Lower leg skin (tissue), 3 donors: ENCODE data around the gene OR10H5.
"Not testable (repeated sequence)": the region's sequence is repeated elsewhere in the genome, so short reads cannot be mapped to it uniquely, and the experiment has no call there.

ENCODE experiments used
- POLR2A ChIP-seq, 2 donors: fragments of 450-650 bp; IDR thresholded peaks; one replicate each; pipeline ENCODE4 v1.6.1; 2016 to 2017; ENCODE audit warnings: antibody characterized with exemption in 2 of 2, mild to moderate bottlenecking in 1 of 2, moderate library complexity in 1 of 2
- TF ChIP-seq, protein P1 (sequence below), 3 donors: fragments of 450-650 bp; IDR thresholded peaks; one replicate each; pipeline ENCODE4 v1.5.1; 2016; ENCODE audit warnings: antibody characterized with exemption in 3 of 3, mild to moderate bottlenecking in 3 of 3, moderate library complexity in 2 of 3

DNA sequence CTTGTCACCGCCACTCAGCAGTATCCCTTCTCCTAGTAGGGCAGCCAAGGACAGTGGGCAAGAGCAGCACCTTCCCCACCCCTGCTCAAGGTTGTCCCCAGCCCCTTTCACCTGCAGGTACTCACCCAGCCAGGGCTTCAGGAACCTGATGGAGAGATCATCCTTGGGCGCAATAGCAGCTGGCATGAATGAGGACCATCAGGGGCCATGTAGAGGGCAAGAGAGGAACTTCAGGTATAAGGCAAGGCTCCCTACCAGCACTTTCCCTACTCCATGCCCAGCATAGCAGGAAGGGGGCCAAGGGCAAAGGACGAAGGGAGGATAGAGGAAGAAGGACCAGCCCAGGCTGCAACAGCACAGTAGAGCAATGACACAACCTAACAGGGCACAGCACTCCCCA is 13.3 kb upstream of the OR10H5 start:
- TF ChIP-seq, protein P1, sequence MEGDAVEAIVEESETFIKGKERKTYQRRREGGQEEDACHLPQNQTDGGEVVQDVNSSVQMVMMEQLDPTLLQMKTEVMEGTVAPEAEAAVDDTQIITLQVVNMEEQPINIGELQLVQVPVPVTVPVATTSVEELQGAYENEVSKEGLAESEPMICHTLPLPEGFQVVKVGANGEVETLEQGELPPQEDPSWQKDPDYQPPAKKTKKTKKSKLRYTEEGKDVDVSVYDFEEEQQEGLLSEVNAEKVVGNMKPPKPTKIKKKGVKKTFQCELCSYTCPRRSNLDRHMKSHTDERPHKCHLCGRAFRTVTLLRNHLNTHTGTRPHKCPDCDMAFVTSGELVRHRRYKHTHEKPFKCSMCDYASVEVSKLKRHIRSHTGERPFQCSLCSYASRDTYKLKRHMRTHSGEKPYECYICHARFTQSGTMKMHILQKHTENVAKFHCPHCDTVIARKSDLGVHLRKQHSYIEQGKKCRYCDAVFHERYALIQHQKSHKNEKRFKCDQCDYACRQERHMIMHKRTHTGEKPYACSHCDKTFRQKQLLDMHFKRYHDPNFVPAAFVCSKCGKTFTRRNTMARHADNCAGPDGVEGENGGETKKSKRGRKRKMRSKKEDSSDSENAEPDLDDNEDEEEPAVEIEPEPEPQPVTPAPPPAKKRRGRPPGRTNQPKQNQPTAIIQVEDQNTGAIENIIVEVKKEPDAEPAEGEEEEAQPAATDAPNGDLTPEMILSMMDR (IDR thresholded peaks at IDR 0.05), result not testable (repeated sequence)
- not testable (repeated sequence) for TF ChIP-seq POLR2A (IDR thresholded peaks at IDR 0.05)
